MCF 10A (cell line): ENCODE data around the gene XIAP. TPM values are rescaled to one million over a fixed set of nuclear protein-coding genes. Genes with fewer than 3 reads are reported as not detected.
"Not testable (repeated sequence)": the region's sequence is repeated elsewhere in the genome, so short reads cannot be mapped to it uniquely, and the experiment has no call there.

Experiments
- Bru-seq: library from RNA; stranded (reverse); fragments of 400-500 nt; gene quantifications from one replicate; lab custom pipeline; 2021; lab: Mats Ljungman, UMichigan
- BruChase-seq, 2 experiments: library from RNA; stranded (reverse); fragments of 400-500 nt; gene quantifications; one replicate each; lab custom pipeline; 2021; lab: Mats Ljungman, UMichigan
- BruUV-seq: library from RNA; stranded (reverse); fragments of 400-500 nt; replicated peaks from 2 replicates; lab custom pipeline; 2021; lab: Mats Ljungman, UMichigan
- CTCF ChIA-PET: fragments of 300-600 bp; sonication (Branson Sonifier 250); formaldehyde crosslinking; extraction: SDS; loops from one replicate; lab custom pipeline; 2021; ENCODE audit warnings: antibody characterized with exemption, inconsistent platforms; lab: Yijun Ruan, JAX
- POLR2A ChIA-PET: fragments of 300-600, 350-650 bp; sonication (Branson Sonifier 250); formaldehyde crosslinking; extraction: SDS; loops from one replicate; lab custom pipeline; 2020; ENCODE audit warnings: antibody characterized with exemption, inconsistent platforms; lab: Yijun Ruan, JAX
- DNase-seq: peaks from one replicate; pipeline ENCODE4 v3.0.0-alpha.2; 2018; ENCODE audit not compliant: unreplicated experiment
- H3K27ac Mint-ChIP-seq: one replicate; pipeline ENCODE4 v1.8.0; 2022; ENCODE audit warnings: mild to moderate bottlenecking, low read depth, mixed read lengths; ENCODE audit not compliant: unreplicated experiment
- H3K27me3 Mint-ChIP-seq: one replicate; pipeline ENCODE4 v1.8.0; 2022; ENCODE audit warnings: mixed read lengths; ENCODE audit not compliant: insufficient read depth, unreplicated experiment
- H3K36me3 Mint-ChIP-seq: one replicate; pipeline ENCODE4 v1.8.0; 2022; ENCODE audit warnings: mild to moderate bottlenecking, moderate library complexity, mixed read lengths; ENCODE audit not compliant: insufficient read depth, unreplicated experiment
- H3K4me1 Mint-ChIP-seq: one replicate; pipeline ENCODE4 v1.8.0; 2022; ENCODE audit warnings: mixed read lengths; ENCODE audit not compliant: insufficient read depth, unreplicated experiment
- H3K4me3 Mint-ChIP-seq: one replicate; pipeline ENCODE4 v1.8.0; 2022; ENCODE audit warnings: mild to moderate bottlenecking, moderate library complexity, mixed read lengths; ENCODE audit not compliant: unreplicated experiment
- H3K9me3 Mint-ChIP-seq: one replicate; pipeline ENCODE4 v1.8.0; 2022; ENCODE audit warnings: mixed read lengths; ENCODE audit not compliant: unreplicated experiment
- intact Hi-C: fragments of 100-400 bp; cut with micrococcal nuclease; formaldehyde crosslinking; loops from 2 replicates; pipeline ENCODE4 v1.14.1; 2022
- long read RNA-seq: library from polyadenylated mRNA; stranded (forward); transcript quantifications from one replicate; pipeline ENCODE4 v2.0.0, GENCODE V29; 2022
- total RNA-seq: library from RNA; stranded (reverse); gene quantifications from 2 replicates; pipeline ENCODE4 v1.2.3, GENCODE V29; 2022
- TF ChIP-seq, protein P1 (sequence below): fragments of 200-600 bp; IDR thresholded peaks from one replicate; pipeline ENCODE4 v1.8.0; 2022; ENCODE audit warnings: antibody characterized with exemption, mild to moderate bottlenecking; ENCODE audit not compliant: unreplicated experiment

The XIAP gene
- total RNA-seq (62.1 and 62.9 TPM in 2 replicates), Bru-seq, nascent RNA (percentile 86 among the genes with signal in this experiment), BruChase-seq, experiment 1, labeled RNA remaining after a 6-hour chase (percentile 96 among the genes with signal in this experiment), BruChase-seq, experiment 2, labeled RNA remaining after a 2-hour chase (percentile 94 among the genes with signal in this experiment)
- long read RNA-seq, full-length matches to known transcripts, result 4 of 11 reads
- long read RNA-seq, partial matches to known transcripts, result 1 of 11 reads
- long read RNA-seq, other reads (novel, unspliced or antisense), result 6 of 11 reads

GRCh38 chrX:123859846-123860838 is at the start of gene XIAP:
XIAP (plus strand) TSS chrX:123860053; CDS start chrX:123885663, 25,610 bp downstream.
- peak; percentile 89 for DNase-seq
- Mint-ChIP-seq H3K27me3 (no peaks in the 10 kb centered on the region), H3K27ac (peak within 1 kb of the TSS; percentile 73), H3K36me3 (no peaks in the 10 kb centered on the region), H3K4me1 (no peaks in the 10 kb centered on the region), H3K4me3 (peak within 1 kb of the TSS; percentile 73), H3K9me3 (no peaks in the 10 kb centered on the region)
- CTCF ChIA-PET, result interaction anchor here (0.7 to 1.1 kb wide), 3 partner anchors 27 to 113 kb away, joined by 3 read pairs; no protein-coding TSS in a partner anchor
- no TSS peak for BruUV-seq
- POLR2A ChIA-PET, result interaction anchor here (0.6 to 3.5 kb wide), 7 partner anchors 19 to 171 kb away, joined by 3 to 40 read pairs (median 3); partner anchors contain the start of gene STAG2
- intact Hi-C loops, result loop anchor here (1.0 kb wide), 1 partner anchor 100 kb away; no protein-coding TSS in a partner anchor
- TF ChIP-seq, protein P1, sequence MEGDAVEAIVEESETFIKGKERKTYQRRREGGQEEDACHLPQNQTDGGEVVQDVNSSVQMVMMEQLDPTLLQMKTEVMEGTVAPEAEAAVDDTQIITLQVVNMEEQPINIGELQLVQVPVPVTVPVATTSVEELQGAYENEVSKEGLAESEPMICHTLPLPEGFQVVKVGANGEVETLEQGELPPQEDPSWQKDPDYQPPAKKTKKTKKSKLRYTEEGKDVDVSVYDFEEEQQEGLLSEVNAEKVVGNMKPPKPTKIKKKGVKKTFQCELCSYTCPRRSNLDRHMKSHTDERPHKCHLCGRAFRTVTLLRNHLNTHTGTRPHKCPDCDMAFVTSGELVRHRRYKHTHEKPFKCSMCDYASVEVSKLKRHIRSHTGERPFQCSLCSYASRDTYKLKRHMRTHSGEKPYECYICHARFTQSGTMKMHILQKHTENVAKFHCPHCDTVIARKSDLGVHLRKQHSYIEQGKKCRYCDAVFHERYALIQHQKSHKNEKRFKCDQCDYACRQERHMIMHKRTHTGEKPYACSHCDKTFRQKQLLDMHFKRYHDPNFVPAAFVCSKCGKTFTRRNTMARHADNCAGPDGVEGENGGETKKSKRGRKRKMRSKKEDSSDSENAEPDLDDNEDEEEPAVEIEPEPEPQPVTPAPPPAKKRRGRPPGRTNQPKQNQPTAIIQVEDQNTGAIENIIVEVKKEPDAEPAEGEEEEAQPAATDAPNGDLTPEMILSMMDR, result no peak

DNA sequence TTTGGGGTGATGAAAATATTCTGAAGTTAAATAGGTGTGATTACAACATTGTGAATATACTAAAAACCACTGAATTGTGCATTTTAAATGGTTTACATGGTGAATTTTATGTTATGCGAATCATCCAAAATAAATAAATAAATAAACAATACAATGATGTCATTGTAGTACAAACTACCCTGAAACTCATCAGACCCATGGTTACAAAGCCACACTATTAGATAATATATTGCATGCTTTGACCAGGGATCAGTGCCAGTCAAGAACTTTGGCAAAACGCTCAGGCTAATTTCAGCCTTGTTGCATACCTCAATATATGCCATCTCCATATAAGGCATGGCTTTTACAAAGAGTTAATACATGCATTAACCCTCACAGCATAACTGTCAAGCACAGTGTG is 45.5 kb upstream of the XIAP start:
- Mint-ChIP-seq H3K4me1 (no peaks in the 10 kb centered on the region), H3K9me3 (no peaks in the 10 kb centered on the region), H3K4me3 (no peak overlapping the region), H3K36me3 (no peaks in the 10 kb centered on the region), H3K27ac (no peak overlapping the region), H3K27me3 (no peaks in the 10 kb centered on the region)
- DNase-seq, result no peak
- intact Hi-C loops, result no loop called here
- TF ChIP-seq, protein P1, result no peak
- BruUV-seq, result no TSS peak
- ChIA-PET POLR2A (no interaction called here), CTCF (interaction anchor here (1.1 kb wide), 1 partner anchor 19 kb away, joined by 3 read pairs; no protein-coding TSS in a partner anchor)

DNA sequence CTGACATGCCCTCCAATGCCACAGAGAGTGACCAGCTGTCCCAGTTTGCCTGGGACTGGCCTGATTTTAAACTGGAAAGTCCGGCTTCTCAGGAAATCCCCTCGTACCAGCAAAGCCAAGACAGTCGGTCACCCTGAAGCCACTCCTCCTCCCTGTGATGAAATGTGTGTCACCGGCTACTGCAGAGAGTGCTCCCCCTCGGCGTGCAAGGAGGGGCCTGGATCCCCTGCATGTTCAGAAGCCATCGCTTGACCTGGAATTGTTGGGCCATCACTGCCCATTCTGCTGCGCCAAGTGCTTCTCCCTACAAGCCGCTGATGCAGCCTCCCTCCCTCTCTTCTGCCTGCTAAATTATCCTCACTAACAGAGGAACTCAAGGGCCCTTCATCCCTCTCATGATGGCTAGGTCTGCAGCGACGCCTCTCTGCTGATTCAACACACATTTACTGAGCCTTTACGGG is 44.9 kb upstream of the XIAP start:
- H3K36me3 Mint-ChIP-seq, H3K27ac Mint-ChIP-seq, BruUV-seq, H3K27me3 Mint-ChIP-seq, POLR2A ChIA-PET, H3K9me3 Mint-ChIP-seq, H3K4me1 Mint-ChIP-seq, DNase-seq, H3K4me3 Mint-ChIP-seq, intact Hi-C loops: not testable (repeated sequence)
- CTCF ChIA-PET, result interaction anchor here (1.1 kb wide), 1 partner anchor 18 kb away, joined by 3 read pairs; no protein-coding TSS in a partner anchor

DNA sequence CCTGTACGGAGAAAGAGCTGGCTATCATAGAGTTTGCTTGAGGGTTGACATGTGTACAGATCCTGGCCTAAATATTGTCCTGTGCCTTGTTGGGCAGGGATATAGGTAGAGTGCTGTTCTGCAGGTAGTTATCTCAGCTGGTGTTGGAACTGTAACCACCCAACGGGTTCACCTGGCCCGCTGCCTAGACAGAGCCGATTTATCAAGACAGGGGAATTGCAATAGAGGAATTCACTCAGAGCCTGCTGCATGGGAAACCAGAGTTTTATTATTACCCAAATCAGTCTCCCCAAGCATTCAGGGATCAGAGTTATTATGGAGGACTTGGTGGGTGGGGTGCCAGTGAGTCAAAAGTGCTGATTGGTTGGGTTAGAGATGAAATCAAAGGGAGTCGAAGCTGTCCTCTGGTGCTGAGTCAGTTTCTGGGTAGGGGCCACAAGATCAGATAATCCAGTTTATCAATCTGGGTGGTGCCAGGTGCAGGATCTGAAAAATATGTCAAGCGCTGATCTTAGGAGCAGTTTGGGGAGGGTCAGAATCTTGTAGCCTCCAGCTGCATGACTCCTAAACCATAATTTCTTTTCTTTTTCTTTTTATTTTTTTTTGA is 42.5 kb upstream of the XIAP start:
- Mint-ChIP-seq H3K4me1 (no peaks in the 10 kb centered on the region), H3K27ac (no peak overlapping the region), H3K36me3 (no peaks in the 10 kb centered on the region), H3K9me3 (no peaks in the 10 kb centered on the region), H3K4me3 (no peak overlapping the region), H3K27me3 (no peaks in the 10 kb centered on the region)
- POLR2A ChIA-PET, result no interaction called here
- CTCF ChIA-PET, result interaction anchor here (0.6 kb wide), 2 partner anchors 30 to 40 kb away, joined by 3 to 4 read pairs; no protein-coding TSS in a partner anchor
- no peak for DNase-seq
- intact Hi-C loops, result no loop called here
- no TSS peak for BruUV-seq
- TF ChIP-seq, protein P1, result no peak
